Right lobe of liver (tissue), 6 donors: ENCODE results near the gene ALG12. TPM values are rescaled to one million over a fixed set of nuclear protein-coding genes. Genes with fewer than 3 reads are reported as not detected.

Experiments used
- ATAC-seq, 4 donors: fragments of 200-7000 bp; cut with Tn5 transposase; one replicate each; pipeline ENCODE4 v1.9.1; 2020; ENCODE audit warnings: mild to moderate bottlenecking in 4 of 4, moderate library complexity in 4 of 4
- DNase-seq, 3 donors: peaks; one replicate each; pipeline ENCODE4 v3.0.0-alpha.2; 2020
- H3K27ac ChIP-seq, 3 donors: fragments of 200-600 bp; one replicate each; pipeline ENCODE4 v1.8.0; 2022
- H3K27me3 ChIP-seq, 2 donors: fragments of 200-600 bp; one replicate each; pipeline ENCODE4 v1.8.0; 2022
- H3K36me3 ChIP-seq, 4 donors: fragments of 200-600 bp; sonication (generic) in 1 of 4; one replicate each; pipeline versions ENCODE4 v1.5.1 to v1.8.0; 2017 to 2022; ENCODE audit warnings: control low read depth in 1 of 4
- H3K4me1 ChIP-seq, 4 donors: fragments of 200-600 bp; sonication (generic) in 1 of 4; one replicate each; pipeline versions ENCODE4 v1.5.1 to v1.8.0; 2017 to 2022; ENCODE audit warnings: control low read depth in 1 of 4
- H3K4me3 ChIP-seq, 3 donors: fragments of 200-600 bp; one replicate each; pipeline ENCODE4 v1.8.0; 2022
- H3K9me3 ChIP-seq, 4 donors: fragments of 200-600 bp; sonication (generic) in 1 of 4; one replicate each; pipeline versions ENCODE4 v1.5.1 to v1.8.0; 2017 to 2022; ENCODE audit warnings: control low read depth in 1 of 4
- POLR2A ChIP-seq: fragments of 450-650 bp; IDR thresholded peaks from one replicate; pipeline ENCODE4 v1.6.1; 2017; ENCODE audit warnings: antibody characterized with exemption, mild to moderate bottlenecking
- WGBS: methylation state at CpG from one replicate; pipeline ENCODE4 v1.1.6; 2018; ENCODE audit warnings: low coverage, low lambda C conversion rate; ENCODE audit not compliant: insufficient coverage; ENCODE audit errors: missing lambda C conversion rate; 5-methylcytosine and 5-hydroxymethylcytosine counted together
- intact Hi-C, 2 donors: fragments of 100-400 bp; cut with DNase I; formaldehyde crosslinking; loops; one replicate each; pipeline versions ENCODE4 v1.11.2 to v1.14.1; 2022
- total RNA-seq, 6 experiments: library from RNA; depleted of rRNA in 2 of 6; stranded (reverse); fragments of >200 nt in 2 of 6; fragmentation: NEBNext Ultra II Directional in 3 of 6; extraction: Animal tissue kit (Norgen Biotek cat#: 25700) in 3 of 6; gene quantifications; one replicate each; pipeline versions ENCODE4 v1.1.0 to v1.2.4, GENCODE V29; 2016 to 2023
- TF ChIP-seq, protein P1 (sequence below), 4 donors: fragments of 200-600 bp in 3 of 4; fragments of 450-650 bp in 1 of 4; IDR thresholded peaks; one replicate each; pipeline versions ENCODE4 v1.5.1 to v1.8.0; 2016 to 2022; ENCODE audit warnings: antibody characterized with exemption in 4 of 4, mild to moderate bottlenecking in 2 of 4
- donor health status: DM: no; HTN: yes; CAD: no.
- donor health status: DM: no; HTN: no; CAD: no.
- donor health status: DM: no; HTN: no; CAD: no.
- donor health status: DM: no; HTN: yes; CAD: no.
- donor health status: DM: no; HTN: yes; CAD: no.

Gene ALG12
- total RNA-seq, 6 experiments from 2014 or later: 15.1 to 19.0 (median 16.6) TPM

- Histone ChIP-seq H3K4me3 (no peak overlapping the region), H3K27me3 (no peaks in the 10 kb centered on the region), H3K9me3 (no peaks in the 10 kb centered on the region), H3K27ac (no peak overlapping the region), H3K36me3 (no peaks in the 10 kb centered on the region), H3K4me1 (peaks cover 0 to 18% (median 0%) of the 10 kb centered on the region in 4 donors)
- intact Hi-C loops: no loop called here
- no peak for DNase-seq
- no peak for ATAC-seq
- TF ChIP-seq, protein P1, sequence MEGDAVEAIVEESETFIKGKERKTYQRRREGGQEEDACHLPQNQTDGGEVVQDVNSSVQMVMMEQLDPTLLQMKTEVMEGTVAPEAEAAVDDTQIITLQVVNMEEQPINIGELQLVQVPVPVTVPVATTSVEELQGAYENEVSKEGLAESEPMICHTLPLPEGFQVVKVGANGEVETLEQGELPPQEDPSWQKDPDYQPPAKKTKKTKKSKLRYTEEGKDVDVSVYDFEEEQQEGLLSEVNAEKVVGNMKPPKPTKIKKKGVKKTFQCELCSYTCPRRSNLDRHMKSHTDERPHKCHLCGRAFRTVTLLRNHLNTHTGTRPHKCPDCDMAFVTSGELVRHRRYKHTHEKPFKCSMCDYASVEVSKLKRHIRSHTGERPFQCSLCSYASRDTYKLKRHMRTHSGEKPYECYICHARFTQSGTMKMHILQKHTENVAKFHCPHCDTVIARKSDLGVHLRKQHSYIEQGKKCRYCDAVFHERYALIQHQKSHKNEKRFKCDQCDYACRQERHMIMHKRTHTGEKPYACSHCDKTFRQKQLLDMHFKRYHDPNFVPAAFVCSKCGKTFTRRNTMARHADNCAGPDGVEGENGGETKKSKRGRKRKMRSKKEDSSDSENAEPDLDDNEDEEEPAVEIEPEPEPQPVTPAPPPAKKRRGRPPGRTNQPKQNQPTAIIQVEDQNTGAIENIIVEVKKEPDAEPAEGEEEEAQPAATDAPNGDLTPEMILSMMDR (IDR thresholded peaks at IDR 0.05): no peak
- TF ChIP-seq POLR2A: no peak
- no CpG with 5 or more reads among the region's 11 CpGs for WGBS
These were observed 25.1 kb upstream of the ALG12 start for GRCh38 chr22:49943405-49943765.

DNA sequence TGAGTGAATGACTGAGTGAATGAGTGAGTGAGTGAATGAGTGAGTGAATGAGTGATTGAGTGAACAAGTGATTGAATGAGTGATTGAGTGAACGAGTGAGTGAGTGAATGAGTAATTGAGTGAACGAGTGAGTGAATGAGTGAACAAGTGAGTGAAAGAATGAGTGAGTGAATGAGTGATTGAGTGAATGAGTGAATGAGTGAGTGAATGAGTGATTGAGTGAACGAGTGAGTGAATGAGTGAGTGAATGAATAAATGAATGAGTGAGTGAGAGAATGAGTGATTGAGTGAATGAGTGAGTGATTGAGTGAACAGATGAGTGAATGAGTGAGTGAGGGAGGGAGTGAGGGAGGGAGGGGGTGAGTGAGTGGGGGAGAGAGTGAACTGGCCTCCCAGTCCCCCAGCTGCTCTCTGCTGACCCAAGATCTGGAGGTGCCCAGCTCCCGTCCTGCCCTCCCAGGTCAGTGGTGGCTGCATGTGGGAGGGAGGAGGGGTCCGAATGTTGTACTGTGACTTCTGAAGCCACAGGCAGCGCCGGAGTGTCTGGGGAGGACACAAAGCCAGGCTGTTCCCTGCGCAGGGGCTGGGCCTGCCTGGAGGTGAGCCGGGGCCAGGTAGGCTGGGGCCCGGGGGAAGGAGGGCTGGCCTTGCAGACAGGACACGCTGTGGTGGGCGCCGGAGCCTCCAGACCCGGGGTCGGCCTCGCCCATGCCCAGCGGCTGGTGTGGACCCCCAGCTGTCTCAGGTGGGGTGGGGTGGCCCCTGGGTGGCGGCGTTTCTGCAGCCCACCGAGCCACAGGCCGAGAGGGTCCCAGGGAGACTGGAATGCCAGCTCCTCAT is 24.5 kb upstream of the ALG12 start:
- no peak for TF ChIP-seq POLR2A
- TF ChIP-seq, protein P1 (IDR thresholded peaks at IDR 0.05): no peak
- Histone ChIP-seq H3K27me3 (no peaks in the 10 kb centered on the region), H3K4me1 (peaks cover 0 to 18% (median 0%) of the 10 kb centered on the region in 4 donors), H3K36me3 (no peaks in the 10 kb centered on the region), H3K9me3 (no peaks in the 10 kb centered on the region), H3K4me3 (no peak overlapping the region), H3K27ac (no peak overlapping the region)
- no peak for ATAC-seq
- 72% methylated on average over 4 of the region's 21 CpGs for WGBS
- intact Hi-C loops: no loop called here
- no peak for DNase-seq

DNA sequence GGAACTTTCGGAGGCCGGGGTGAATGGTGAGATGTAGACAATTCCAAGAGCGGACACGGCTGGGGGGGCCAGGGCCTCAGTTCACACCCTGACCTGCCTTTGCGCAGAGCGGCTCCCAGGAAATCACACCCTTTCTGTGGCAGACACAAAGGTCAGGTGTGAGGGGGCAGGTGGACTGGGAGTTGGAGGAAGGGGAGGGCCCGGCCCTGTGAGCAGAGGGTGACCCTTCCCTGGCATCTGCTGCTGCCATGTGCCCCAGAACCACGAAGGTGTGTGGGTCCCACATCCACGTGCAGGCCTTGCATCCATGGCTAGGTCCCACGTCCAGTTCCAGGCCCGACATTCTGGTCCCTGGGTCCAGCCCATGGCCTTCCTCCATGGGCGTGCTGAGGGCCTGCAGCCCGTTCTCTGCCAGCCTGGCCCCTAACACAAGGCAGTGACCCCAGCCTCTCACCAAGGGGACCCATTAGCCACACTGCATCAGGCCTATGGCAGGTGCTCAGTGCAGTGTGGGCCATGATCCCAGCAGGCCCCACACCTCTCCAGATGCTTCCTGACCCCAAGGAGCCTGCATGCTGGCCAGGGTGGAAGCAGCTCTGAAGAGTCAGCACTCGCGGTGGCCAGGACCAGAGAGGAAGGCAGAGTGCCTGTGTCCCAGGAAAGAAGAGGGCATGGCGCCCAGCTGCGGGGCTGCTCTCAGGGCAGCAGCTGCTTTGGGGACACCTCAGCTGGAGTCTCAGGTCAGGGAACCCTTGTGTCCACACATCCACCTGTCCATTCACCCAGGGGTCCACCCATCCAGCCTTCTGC is 23.5 kb upstream of the ALG12 start:
- Histone ChIP-seq H3K27me3 (no peaks in the 10 kb centered on the region), H3K4me3 (no peak overlapping the region), H3K4me1 (peaks cover 0 to 23% (median 0%) of the 10 kb centered on the region in 4 donors), H3K36me3 (no peaks in the 10 kb centered on the region), H3K27ac (no peak overlapping the region), H3K9me3 (no peaks in the 10 kb centered on the region)
- TF ChIP-seq POLR2A: no peak
- TF ChIP-seq, protein P1 (IDR thresholded peaks at IDR 0.05): no peak
- DNase-seq (no peak), ATAC-seq (no peak)
- 67% methylated on average over 1 of the region's 17 CpGs for WGBS
- intact Hi-C loops: no loop called here

DNA sequence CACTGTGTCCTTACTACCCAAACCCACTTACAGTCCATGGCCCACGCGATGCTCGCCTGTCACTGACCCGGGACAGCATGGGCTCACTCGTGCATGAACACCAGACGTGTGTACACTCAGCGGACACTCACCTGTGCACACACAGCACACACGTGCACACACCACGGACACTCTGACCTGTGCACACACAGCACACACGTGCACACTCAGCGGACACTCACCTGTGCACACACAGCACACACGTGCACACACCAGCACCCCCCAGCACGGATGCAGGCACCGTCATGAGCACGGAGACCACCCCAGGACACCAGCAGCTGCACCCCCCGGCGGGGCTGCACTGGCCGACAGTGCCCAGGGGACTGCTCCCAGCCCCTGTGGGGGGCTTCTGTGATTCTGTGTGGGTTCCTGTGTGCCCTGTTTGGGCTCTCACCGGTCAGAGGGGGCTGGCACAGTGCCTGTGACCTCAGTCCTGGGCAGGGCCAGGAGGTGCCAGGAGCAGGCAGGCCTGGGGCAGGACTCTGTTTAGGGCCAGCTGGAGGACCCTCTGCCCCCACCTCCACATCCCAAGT is 20.4 kb upstream of the ALG12 start:
- ATAC-seq (no peak), DNase-seq (peak in 1 of 3 donors; percentile 60)
- WGBS: no CpG with 5 or more reads among the region's 19 CpGs
- Histone ChIP-seq H3K9me3 (no peaks in the 10 kb centered on the region), H3K4me3 (no peak overlapping the region), H3K4me1 (peaks cover 0 to 24% (median 7%) of the 10 kb centered on the region in 4 donors), H3K27ac (peak overlapping the region in 2 of 3 donors; percentile 49 to 82), H3K27me3 (no peaks in the 10 kb centered on the region), H3K36me3 (no peaks in the 10 kb centered on the region)
- TF ChIP-seq POLR2A: no peak
- TF ChIP-seq, protein P1 (IDR thresholded peaks at IDR 0.05): no peak
- intact Hi-C loops: loop anchor here in 1 of 2 donors (10.0 kb wide), 1 partner anchor 56 kb away; no protein-coding TSS in a partner anchor
